ENCODE measurements around the gene CCDC181. TPM values are rescaled to one million over a fixed set of nuclear protein-coding genes. Genes with fewer than 3 reads are reported as not detected.

CCDC181 gene
- total RNA-seq, 1 donor from 2014 or later: 1.2 TPM

Other genes with a start within 250 kb of the CCDC181 start
- 12.9 and 13.9 TPM in 2 replicates for gene NME7, start 59.7 kb downstream of the CCDC181 start, total RNA-seq
- gene BLZF1, start 59.3 kb downstream of the CCDC181 start, total RNA-seq: 19.8 and 21.3 TPM in 2 replicates
- 11.2 and 14.6 TPM in 2 replicates for gene SLC19A2, start 58.5 kb upstream of the CCDC181 start, total RNA-seq
- not detected in 2 replicates for gene F5, start 159.0 kb upstream of the CCDC181 start, total RNA-seq
- not detected in 2 replicates for gene SELP, start 202.7 kb upstream of the CCDC181 start, total RNA-seq